PC-9 (cell line): ENCODE results near the gene BEND6.

ENCODE experiments used
- CTCF ChIP-seq: fragments of 200-600 bp; sonication (generic); conservative IDR thresholded peaks from 2 replicates; pipeline ENCODE4 v1.6.1; 2017; ENCODE audit warnings: mixed run types, antibody characterized with exemption, mild to moderate bottlenecking, moderate library complexity
- EZH2 ChIP-seq: fragments of 200-600 bp; sonication (generic); IDR thresholded peaks from 2 replicates; pipeline ENCODE4 v1.8.0; 2017; ENCODE audit warnings: antibody characterized with exemption, low read depth

DNA sequence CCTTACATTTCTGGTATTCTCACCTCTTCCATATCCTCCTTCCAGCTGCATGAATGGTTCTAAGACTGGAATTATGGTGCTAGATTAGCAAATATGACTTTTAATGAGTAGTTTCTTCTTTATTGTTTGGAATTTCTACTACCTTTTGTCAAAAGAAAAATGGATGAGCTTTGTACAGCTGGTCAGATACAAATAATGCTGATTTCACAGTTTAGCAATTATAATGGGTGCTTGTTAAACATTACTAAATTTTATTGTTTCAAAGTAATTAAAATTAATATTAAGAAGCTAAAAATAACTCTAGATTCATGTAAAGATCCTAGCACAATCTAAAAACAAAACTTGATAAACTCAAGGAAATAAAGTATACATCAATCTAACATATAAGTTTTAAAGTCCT is 32.3 kb upstream of the BEND6 start:
- TF ChIP-seq EZH2: no peak
- no peak for TF ChIP-seq CTCF
